Mesothelial cell of epicardium (in vitro differentiated cells): ENCODE results near the gene MASP2. TPM values are rescaled to one million over a fixed set of nuclear protein-coding genes. Genes with fewer than 3 reads are reported as not detected.

Experiments
- DNase-seq, 2 experiments: peaks; one replicate each; pipeline ENCODE4 v3.0.0; 2021; ENCODE audit warnings: low spot score in 2 of 2; ENCODE audit not compliant: unreplicated experiment in 2 of 2
- H3K27ac Mint-ChIP-seq: 2 replicates; pipeline ENCODE4 v1.8.0; 2021; ENCODE audit warnings: mixed read lengths
- H3K27me3 Mint-ChIP-seq: 2 replicates; pipeline ENCODE4 v1.8.0; 2021; ENCODE audit warnings: low read depth, mixed read lengths
- H3K36me3 Mint-ChIP-seq: 2 replicates; pipeline ENCODE4 v1.8.0; 2021; ENCODE audit warnings: mixed read lengths
- H3K4me1 Mint-ChIP-seq: 2 replicates; pipeline ENCODE4 v1.8.0; 2021; ENCODE audit warnings: mixed read lengths
- H3K4me3 Mint-ChIP-seq: 2 replicates; pipeline ENCODE4 v1.8.0; 2021; ENCODE audit warnings: mild to moderate bottlenecking, moderate library complexity, mixed read lengths
- H3K9me3 Mint-ChIP-seq: 2 replicates; pipeline ENCODE4 v1.8.0; 2021; ENCODE audit warnings: mixed read lengths
- total RNA-seq: library from RNA; stranded (reverse); gene quantifications from 3 replicates; pipeline ENCODE4 v1.2.1, GENCODE V29; 2021
- TF ChIP-seq, protein P1 (sequence below): fragments of 200-600 bp; sonication (generic); IDR thresholded peaks from one replicate; pipeline ENCODE4 v1.5.0; 2021; ENCODE audit warnings: antibody characterized with exemption; ENCODE audit not compliant: unreplicated experiment

The MASP2 gene
- total RNA-seq, 1 donor from 2014 or later, result 0.20 TPM

DNA sequence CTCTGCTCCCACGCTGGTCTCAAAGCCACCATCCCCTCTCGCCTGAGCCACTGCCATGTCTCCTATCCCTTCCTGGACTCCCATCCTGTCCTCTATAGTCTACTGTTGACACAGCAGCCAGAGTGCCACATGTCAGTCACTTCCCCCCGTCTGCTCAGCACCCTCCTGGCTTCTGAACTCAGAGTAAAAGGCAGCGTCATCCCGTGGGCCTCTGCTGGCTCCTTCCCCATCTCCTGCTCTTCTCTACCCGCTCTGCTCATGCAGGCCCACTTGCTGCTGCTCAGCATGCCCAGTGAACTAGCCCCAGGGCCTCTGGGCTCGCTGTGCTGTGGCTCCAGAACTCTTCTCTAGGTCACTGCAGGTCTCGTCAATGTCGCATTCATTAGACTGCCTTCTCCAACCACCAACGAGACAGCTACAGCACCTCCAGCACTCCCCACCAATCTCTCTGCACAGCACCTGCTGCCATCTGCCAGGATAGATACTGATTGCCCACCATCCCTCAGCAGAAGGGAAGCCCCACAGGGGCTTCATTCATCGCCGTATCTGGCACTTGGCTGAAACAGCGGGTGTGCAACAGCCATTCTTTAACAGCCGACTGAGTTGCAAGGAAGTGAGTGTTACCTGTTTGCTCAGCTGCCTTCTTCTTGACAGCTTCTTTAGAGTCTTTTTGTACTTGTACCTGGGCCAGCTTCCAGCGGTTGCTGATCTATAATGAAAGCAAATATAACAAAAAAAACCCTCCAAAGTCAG is 24.6 kb upstream of the MASP2 start:
- no peaks in the 10 kb centered on the region for H3K27me3 Mint-ChIP-seq
- no peak overlapping the region for H3K27ac Mint-ChIP-seq
- H3K36me3 Mint-ChIP-seq, result peaks cover 50% of the 10 kb centered on the region
- H3K4me1 Mint-ChIP-seq, result no peaks in the 10 kb centered on the region
- no peak overlapping the region for H3K4me3 Mint-ChIP-seq
- H3K9me3 Mint-ChIP-seq, result no peaks in the 10 kb centered on the region
- TF ChIP-seq, protein P1, sequence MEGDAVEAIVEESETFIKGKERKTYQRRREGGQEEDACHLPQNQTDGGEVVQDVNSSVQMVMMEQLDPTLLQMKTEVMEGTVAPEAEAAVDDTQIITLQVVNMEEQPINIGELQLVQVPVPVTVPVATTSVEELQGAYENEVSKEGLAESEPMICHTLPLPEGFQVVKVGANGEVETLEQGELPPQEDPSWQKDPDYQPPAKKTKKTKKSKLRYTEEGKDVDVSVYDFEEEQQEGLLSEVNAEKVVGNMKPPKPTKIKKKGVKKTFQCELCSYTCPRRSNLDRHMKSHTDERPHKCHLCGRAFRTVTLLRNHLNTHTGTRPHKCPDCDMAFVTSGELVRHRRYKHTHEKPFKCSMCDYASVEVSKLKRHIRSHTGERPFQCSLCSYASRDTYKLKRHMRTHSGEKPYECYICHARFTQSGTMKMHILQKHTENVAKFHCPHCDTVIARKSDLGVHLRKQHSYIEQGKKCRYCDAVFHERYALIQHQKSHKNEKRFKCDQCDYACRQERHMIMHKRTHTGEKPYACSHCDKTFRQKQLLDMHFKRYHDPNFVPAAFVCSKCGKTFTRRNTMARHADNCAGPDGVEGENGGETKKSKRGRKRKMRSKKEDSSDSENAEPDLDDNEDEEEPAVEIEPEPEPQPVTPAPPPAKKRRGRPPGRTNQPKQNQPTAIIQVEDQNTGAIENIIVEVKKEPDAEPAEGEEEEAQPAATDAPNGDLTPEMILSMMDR, result no peak
- no peak for DNase-seq

DNA sequence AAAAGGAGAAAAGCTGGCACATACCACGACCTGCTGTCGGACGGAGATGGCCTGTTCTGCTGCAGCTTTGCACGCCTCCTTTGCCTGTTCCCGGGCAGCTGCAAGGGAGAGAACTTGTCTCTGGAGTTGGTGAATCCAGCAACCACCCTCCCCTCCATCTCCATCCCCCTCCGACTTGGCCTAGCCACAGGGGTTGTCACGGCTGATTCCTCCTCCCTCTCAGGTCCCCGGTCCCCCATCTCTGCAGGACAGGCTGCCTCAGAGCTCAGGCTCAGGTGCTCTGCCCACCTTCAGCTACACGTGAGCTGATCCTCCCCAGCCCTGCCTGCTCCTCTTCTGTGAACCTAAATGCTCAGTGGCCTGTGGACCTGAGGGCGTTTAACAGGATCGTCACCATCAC is 23.8 kb upstream of the MASP2 start:
- no peak for DNase-seq
- Mint-ChIP-seq H3K27ac (no peak overlapping the region), H3K4me1 (no peaks in the 10 kb centered on the region), H3K27me3 (no peaks in the 10 kb centered on the region), H3K36me3 (peaks cover 48% of the 10 kb centered on the region), H3K4me3 (no peak overlapping the region), H3K9me3 (no peaks in the 10 kb centered on the region)
- TF ChIP-seq, protein P1, result no peak

DNA sequence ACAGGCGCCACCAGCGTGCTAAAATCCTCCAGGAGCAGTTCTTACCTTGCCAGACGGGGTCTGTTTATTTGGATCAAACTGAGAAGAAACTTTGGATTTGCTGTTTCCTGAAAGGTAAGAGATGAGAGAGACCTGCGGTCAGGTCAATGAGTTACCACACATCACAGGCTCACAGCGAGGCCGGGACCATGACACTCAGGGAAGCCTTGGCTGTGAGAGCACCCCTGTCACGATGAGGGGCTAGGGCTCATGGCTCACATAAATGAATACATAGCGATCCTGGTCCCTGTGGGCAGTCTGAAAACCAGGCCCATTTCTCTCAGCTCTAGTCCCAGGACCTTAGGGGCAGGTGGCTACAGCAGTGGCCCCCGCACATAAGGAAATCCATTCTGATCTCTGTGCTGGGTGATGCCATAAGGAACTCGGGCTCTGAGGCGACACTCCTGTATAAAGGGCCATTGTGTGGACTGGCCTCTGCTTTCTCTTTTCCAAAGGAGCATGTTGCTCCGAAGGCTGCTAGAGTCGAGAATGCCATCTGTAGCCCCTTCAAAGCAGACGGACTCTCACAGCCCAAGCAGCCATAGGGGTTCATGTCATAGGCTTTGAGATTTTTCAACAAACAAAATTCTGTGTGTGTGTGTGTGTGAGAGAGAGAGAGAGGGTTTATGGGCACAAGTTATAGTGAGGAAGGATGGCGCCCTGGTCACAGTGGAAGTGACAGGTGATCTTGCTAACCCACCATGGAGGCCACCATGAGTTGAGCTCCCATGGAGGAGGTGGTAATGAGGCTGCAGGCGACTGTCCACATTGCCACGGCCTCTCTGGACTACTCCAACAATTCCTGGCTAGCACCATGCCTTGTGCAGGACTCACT is 21.8 kb upstream of the MASP2 start:
- no peak for DNase-seq
- Mint-ChIP-seq H3K27ac (no peak overlapping the region), H3K27me3 (no peaks in the 10 kb centered on the region), H3K36me3 (peaks cover 52% of the 10 kb centered on the region), H3K4me1 (no peaks in the 10 kb centered on the region), H3K4me3 (no peak overlapping the region), H3K9me3 (no peaks in the 10 kb centered on the region)
- TF ChIP-seq, protein P1, result no peak

DNA sequence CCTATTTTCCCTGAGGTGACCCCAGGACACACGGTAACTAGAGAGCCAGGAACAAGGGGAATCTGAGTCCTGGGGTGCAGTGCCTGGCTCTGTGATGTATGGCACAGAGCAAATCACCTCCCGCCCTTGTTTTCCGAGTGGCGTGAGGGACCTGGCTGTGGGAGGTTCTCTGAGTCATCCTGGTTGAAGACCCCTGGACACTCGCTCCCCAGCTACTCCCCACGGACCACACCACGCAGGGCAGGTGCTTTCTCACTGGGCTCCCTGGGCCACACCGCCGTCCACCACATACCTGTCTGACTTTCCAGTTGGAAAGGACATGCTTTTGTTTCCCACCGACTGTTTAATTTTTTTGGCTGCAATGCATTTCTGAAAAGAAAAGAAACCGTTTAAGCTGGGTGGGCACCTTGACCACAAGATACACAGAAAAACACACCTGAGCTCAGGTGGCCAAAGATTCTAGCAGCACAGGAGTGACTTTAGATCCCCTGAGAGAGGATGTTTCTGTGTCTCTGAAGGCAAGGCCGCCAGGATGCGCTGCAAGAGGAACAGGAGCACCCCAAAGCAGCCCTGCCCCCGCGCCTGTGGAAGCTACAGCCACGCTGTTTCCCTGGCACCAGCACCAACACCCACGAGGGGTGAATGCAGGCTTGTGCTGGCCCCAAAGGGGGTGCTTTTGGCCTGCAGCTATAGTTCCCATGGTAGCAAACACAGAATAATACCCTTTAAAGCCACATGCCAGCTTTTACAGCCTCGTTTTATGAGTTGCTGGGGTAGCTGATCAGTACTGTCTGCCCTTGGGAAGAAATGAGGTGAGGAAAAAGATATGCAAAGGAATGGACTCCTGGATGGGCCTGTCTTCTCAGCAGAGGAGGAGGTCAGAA is 20.9 kb upstream of the MASP2 start:
- Mint-ChIP-seq H3K27me3 (no peaks in the 10 kb centered on the region), H3K4me1 (no peaks in the 10 kb centered on the region), H3K36me3 (peaks cover 51% of the 10 kb centered on the region), H3K9me3 (no peaks in the 10 kb centered on the region), H3K27ac (no peak overlapping the region), H3K4me3 (no peak overlapping the region)
- TF ChIP-seq, protein P1, result no peak
- DNase-seq, result no peak

DNA sequence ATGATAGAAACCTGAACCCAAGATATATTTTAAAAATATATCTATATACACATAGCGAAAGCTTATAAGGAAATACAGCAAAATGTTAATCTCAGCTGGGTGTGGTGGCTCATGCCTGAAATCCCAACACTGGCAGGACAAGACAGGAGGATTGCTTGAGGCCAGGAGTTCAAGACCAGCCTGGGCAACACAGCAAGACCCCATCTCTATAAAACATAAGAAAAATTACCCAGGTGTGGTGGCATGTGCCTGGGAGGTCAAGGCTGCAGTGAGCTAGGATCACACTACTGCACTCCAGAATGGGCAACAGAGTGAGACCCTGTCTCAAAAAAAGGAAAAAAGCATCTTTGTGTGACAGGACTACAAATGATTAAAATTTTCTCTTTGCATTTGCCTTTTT is 18.8 kb upstream of the MASP2 start:
- DNase-seq, result no peak
- Mint-ChIP-seq H3K27me3 (no peaks in the 10 kb centered on the region), H3K36me3 (peaks cover 42% of the 10 kb centered on the region), H3K4me3 (no peak overlapping the region), H3K4me1 (peaks cover 4% of the 10 kb centered on the region), H3K27ac (no peak overlapping the region), H3K9me3 (no peaks in the 10 kb centered on the region)
- TF ChIP-seq, protein P1, result no peak
